Astrocyte (in vitro differentiated cells and primary cell): ENCODE measurements around the gene KIF14. TPM values are rescaled to one million over a fixed set of nuclear protein-coding genes. Genes with fewer than 3 reads are reported as not detected.

Source experiments
- DNase-seq: peaks from one replicate; pipeline ENCODE4 v3.0.0-alpha.2; 2010; ENCODE audit warnings: low read depth
- FAIRE-seq: peaks from 2 replicates; lab custom pipeline; 2011; peaks lifted over from hg19 to GRCh38; lab: Jason Lieb, UNC
- H2AFZ ChIP-seq: 2 replicates; pipeline ENCODE4 v1.6.0; 2012; ENCODE audit warnings: low read depth, low read length, inconsistent platforms
- H3K27ac ChIP-seq: 2 replicates; pipeline ENCODE4 v1.5.1; 2011; ENCODE audit warnings: low read depth, low read length, inconsistent platforms
- H3K27me3 ChIP-seq: 2 replicates; pipeline ENCODE4 v1.6.0; 2011; ENCODE audit warnings: low read length, inconsistent platforms; ENCODE audit not compliant: insufficient read depth
- H3K36me3 ChIP-seq: 2 replicates; pipeline ENCODE4 v1.5.1; 2011; ENCODE audit warnings: low read length, inconsistent platforms; ENCODE audit not compliant: insufficient read depth
- H3K4me1 ChIP-seq: 2 replicates; pipeline ENCODE4 v1.5.1; 2011; ENCODE audit warnings: low read length, inconsistent platforms; ENCODE audit not compliant: insufficient read depth
- H3K4me2 ChIP-seq: 2 replicates; pipeline ENCODE4 v1.6.0; 2012; ENCODE audit warnings: low read length, inconsistent platforms
- H3K4me3 ChIP-seq: 2 replicates; pipeline ENCODE4 v1.5.1; 2011; ENCODE audit warnings: low read depth, mild to moderate bottlenecking, low read length, inconsistent platforms; ENCODE audit not compliant: insufficient read depth
- H3K79me2 ChIP-seq: 2 replicates; pipeline ENCODE4 v1.6.0; 2012; ENCODE audit warnings: mild to moderate bottlenecking, low read length, inconsistent platforms; ENCODE audit not compliant: insufficient read depth
- H3K9ac ChIP-seq: 2 replicates; pipeline ENCODE4 v1.6.0; 2012; ENCODE audit warnings: mild to moderate bottlenecking, low read length, inconsistent platforms
- H3K9me3 ChIP-seq: 2 replicates; pipeline ENCODE4 v1.5.1; 2012; ENCODE audit warnings: low read depth, mild to moderate bottlenecking, low read length, inconsistent platforms; ENCODE audit not compliant: insufficient read depth
- H4K20me1 ChIP-seq: 2 replicates; pipeline ENCODE4 v1.6.0; 2012; ENCODE audit warnings: low read length, inconsistent platforms; ENCODE audit not compliant: insufficient read depth
- H3K27ac Mint-ChIP-seq: one replicate; pipeline ENCODE4 v1.8.0; 2021; ENCODE audit warnings: mild to moderate bottlenecking, mixed read lengths; ENCODE audit not compliant: unreplicated experiment
- H3K27me3 Mint-ChIP-seq: one replicate; pipeline ENCODE4 v1.8.0; 2021; ENCODE audit warnings: low read depth, mixed read lengths; ENCODE audit not compliant: unreplicated experiment
- H3K36me3 Mint-ChIP-seq: one replicate; pipeline ENCODE4 v1.8.0; 2021; ENCODE audit warnings: low read depth, mixed read lengths; ENCODE audit not compliant: unreplicated experiment
- H3K4me1 Mint-ChIP-seq: one replicate; pipeline ENCODE4 v1.8.0; 2021; ENCODE audit warnings: low read depth, mixed read lengths; ENCODE audit not compliant: unreplicated experiment
- H3K4me3 Mint-ChIP-seq: one replicate; pipeline ENCODE4 v1.8.0; 2021; ENCODE audit warnings: mild to moderate bottlenecking, moderate library complexity, mixed read lengths; ENCODE audit not compliant: unreplicated experiment
- H3K9me3 Mint-ChIP-seq: one replicate; pipeline ENCODE4 v1.8.0; 2021; ENCODE audit warnings: mild to moderate bottlenecking, mixed read lengths; ENCODE audit not compliant: unreplicated experiment
- EZH2 ChIP-seq: IDR thresholded peaks from 2 replicates; pipeline ENCODE4 v1.6.1; 2012; ENCODE audit warnings: mild to moderate bottlenecking, low read length, inconsistent platforms; ENCODE audit not compliant: insufficient read depth
- total RNA-seq: library from RNA; stranded (reverse); gene quantifications from 2 replicates; pipeline ENCODE4 v1.2.1, GENCODE V29; 2021
- TF ChIP-seq, protein P1 (sequence below): IDR thresholded peaks from 2 replicates; pipeline ENCODE4 v1.5.1; 2011; ENCODE audit warnings: low read depth, mild to moderate bottlenecking, inconsistent platforms, low read length, moderate library complexity; ENCODE audit not compliant: insufficient read depth

Gene KIF14
- total RNA-seq, 1 donor from 2014 or later, result 2.1 TPM

DNA sequence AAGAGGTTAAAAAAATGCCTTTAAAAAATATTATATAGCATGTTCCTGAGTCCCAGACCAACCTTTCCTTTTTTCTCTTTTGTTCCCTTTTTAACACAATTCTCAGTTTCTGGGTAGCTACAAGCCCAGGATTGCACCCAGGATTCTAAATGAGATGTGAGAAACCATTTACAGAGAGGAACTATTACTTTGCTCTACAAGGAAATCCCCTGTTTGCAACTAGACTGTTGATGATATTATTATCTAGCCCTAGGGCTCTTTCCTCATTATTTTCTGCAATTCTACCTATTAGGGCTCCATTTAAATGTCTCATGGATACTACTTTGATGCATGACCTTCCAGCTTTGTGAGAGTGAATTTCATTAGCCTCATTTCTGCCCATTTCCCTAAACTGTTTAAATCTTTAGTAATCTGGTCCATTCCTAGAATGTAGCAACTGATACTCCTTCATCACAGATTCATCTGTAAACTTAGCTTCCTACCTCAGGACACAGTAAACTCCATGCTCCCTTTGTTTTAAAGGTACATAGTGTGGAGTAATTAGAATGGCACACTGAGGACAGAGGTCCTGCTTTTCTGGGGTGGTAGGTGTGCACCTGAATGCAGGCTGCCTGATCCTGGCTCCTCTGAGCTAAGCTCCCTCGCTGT is 7.1 kb upstream of the KIF14 start:
- Histone ChIP-seq H2AFZ (no peak overlapping the region), H3K4me3 (no peak overlapping the region), H3K36me3 (no peaks in the 10 kb centered on the region), H3K27me3 (no peaks in the 10 kb centered on the region), H3K4me1 (no peaks in the 10 kb centered on the region), H3K9me3 (no peaks in the 10 kb centered on the region), H4K20me1 (no peaks in the 10 kb centered on the region), H3K27ac (no peak overlapping the region), H3K79me2 (no peaks in the 10 kb centered on the region), H3K4me2 (no peak overlapping the region), H3K9ac (no peak overlapping the region)
- FAIRE-seq, result no peak
- Mint-ChIP-seq H3K9me3 (no peaks in the 10 kb centered on the region), H3K4me1 (peaks cover 8% of the 10 kb centered on the region), H3K27me3 (no peaks in the 10 kb centered on the region), H3K4me3 (no peak overlapping the region), H3K27ac (no peak overlapping the region), H3K36me3 (no peaks in the 10 kb centered on the region)
- no peak for DNase-seq
- TF ChIP-seq EZH2, result no peak
- TF ChIP-seq, protein P1, sequence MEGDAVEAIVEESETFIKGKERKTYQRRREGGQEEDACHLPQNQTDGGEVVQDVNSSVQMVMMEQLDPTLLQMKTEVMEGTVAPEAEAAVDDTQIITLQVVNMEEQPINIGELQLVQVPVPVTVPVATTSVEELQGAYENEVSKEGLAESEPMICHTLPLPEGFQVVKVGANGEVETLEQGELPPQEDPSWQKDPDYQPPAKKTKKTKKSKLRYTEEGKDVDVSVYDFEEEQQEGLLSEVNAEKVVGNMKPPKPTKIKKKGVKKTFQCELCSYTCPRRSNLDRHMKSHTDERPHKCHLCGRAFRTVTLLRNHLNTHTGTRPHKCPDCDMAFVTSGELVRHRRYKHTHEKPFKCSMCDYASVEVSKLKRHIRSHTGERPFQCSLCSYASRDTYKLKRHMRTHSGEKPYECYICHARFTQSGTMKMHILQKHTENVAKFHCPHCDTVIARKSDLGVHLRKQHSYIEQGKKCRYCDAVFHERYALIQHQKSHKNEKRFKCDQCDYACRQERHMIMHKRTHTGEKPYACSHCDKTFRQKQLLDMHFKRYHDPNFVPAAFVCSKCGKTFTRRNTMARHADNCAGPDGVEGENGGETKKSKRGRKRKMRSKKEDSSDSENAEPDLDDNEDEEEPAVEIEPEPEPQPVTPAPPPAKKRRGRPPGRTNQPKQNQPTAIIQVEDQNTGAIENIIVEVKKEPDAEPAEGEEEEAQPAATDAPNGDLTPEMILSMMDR, result no peak

DNA sequence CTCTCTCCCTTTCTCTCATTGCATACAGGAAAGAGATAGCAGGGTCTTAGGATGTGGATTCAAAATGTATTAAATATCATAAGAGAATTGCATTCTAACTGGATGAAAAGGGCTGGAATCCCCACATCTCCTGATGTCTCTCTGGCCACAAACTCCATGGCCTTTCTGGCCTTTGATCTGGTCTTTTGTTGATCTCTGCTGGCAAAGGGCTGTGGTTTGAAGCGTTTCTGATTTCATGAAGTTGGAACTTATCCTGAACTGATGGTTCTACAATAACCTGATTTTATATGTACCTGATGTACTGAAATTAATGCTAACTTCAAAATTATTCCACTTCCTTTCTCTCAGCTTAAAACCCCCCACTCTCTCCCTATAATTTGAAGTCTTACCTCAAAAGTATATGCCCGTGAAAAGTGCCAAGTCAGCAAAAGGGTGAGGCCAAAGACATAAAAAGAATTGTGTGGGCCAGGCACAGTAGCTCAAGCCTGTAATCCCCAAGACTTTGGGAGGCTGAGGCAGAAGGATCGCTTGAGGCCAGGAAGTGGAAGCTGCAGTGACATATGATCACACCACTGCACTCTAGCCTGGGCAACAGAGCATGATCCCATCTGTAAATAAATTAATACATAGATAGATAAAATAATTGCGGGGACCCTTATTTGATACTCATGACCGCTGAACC is 6.4 kb upstream of the KIF14 start:
- no peaks in the 10 kb centered on the region for H3K79me2 ChIP-seq
- no peaks in the 10 kb centered on the region for H3K9me3 Mint-ChIP-seq
- no peaks in the 10 kb centered on the region for H4K20me1 ChIP-seq
- peaks cover 8% of the 10 kb centered on the region for H3K4me1 Mint-ChIP-seq
- no peak overlapping the region for H2AFZ ChIP-seq
- FAIRE-seq, result no peak
- TF ChIP-seq, protein P1, result no peak
- no peak for TF ChIP-seq EZH2
- no peaks in the 10 kb centered on the region for H3K36me3 ChIP-seq
- no peak overlapping the region for H3K4me3 ChIP-seq
- no peak for DNase-seq
- no peaks in the 10 kb centered on the region for H3K27me3 Mint-ChIP-seq
- no peaks in the 10 kb centered on the region for H3K9me3 ChIP-seq
- no peak overlapping the region for H3K9ac ChIP-seq
- no peaks in the 10 kb centered on the region for H3K4me1 ChIP-seq
- no peaks in the 10 kb centered on the region for H3K27me3 ChIP-seq
- no peak overlapping the region for H3K4me2 ChIP-seq
- no peaks in the 10 kb centered on the region for H3K36me3 Mint-ChIP-seq
- no peak overlapping the region for H3K27ac Mint-ChIP-seq
- H3K4me3 Mint-ChIP-seq, result no peak overlapping the region
- H3K27ac ChIP-seq, result no peak overlapping the region

DNA sequence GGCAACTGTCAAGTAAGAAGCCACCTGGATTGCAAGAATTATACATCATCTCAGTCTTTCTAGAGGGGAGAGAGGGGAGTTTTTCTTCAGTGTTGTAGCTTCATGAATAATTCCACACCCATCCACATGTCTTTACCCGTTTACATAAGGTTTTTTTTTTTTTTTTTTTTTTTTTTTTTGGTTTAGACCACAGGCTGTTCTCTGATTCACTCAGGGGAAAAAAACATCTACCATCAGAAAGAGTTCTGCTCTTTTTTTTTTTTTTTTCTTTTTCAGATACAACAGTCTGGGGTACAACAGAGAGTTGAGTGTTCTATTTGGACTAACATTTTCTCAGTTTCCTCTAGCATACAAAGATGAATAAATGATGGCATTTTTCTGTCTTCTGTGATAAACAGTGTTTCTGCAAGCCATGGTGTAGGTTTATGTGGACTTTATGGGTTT is 4.9 kb upstream of the KIF14 start:
- H3K9ac ChIP-seq, result no peak overlapping the region
- DNase-seq (peak; percentile 50), FAIRE-seq (no peak)
- no peaks in the 10 kb centered on the region for H3K36me3 Mint-ChIP-seq
- no peaks in the 10 kb centered on the region for H3K4me1 ChIP-seq
- no peaks in the 10 kb centered on the region for H3K9me3 Mint-ChIP-seq
- peak overlapping the region; percentile 12 for H3K27ac Mint-ChIP-seq
- peaks cover 8% of the 10 kb centered on the region for H3K4me1 Mint-ChIP-seq
- no peak overlapping the region for H2AFZ ChIP-seq
- H3K9me3 ChIP-seq, result no peaks in the 10 kb centered on the region
- H3K4me3 ChIP-seq, result no peak overlapping the region
- H3K4me3 Mint-ChIP-seq, result no peak overlapping the region
- H3K36me3 ChIP-seq, result no peaks in the 10 kb centered on the region
- H3K27ac ChIP-seq, result no peak overlapping the region
- no peaks in the 10 kb centered on the region for H3K79me2 ChIP-seq
- no peak overlapping the region for H3K4me2 ChIP-seq
- no peaks in the 10 kb centered on the region for H3K27me3 ChIP-seq
- no peaks in the 10 kb centered on the region for H3K27me3 Mint-ChIP-seq
- H4K20me1 ChIP-seq, result no peaks in the 10 kb centered on the region
- TF ChIP-seq EZH2, result no peak
- TF ChIP-seq, protein P1, result no peak
